ENCODE data around the gene SLC38A1. TPM values are rescaled to one million over a fixed set of nuclear protein-coding genes. Genes with fewer than 3 reads are reported as not detected.

The SLC38A1 gene
- total RNA-seq, 1 donor from 2014 or later = 44.7 TPM

DNA sequence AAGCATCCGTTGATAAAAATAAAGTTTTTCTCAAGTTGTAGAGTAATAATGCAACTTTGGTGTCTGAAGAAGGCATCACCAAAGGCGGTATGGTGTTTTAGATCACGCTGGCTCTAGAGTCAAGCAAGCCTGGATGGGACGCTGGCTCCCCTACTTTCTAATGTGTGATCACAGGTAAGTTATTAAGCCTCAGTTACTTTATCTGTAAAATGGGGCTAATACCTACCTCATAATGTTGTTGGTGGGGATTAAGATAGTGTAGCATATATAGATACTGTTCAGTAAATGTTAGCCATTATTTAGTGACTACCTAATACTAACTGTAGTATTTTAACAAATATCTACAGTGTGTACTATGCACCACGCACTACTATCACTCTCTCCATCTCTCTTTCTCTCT, 45.8 kb downstream of the SLC38A1 start:
- Histone ChIP-seq H3K27ac (no peak overlapping the region), H3K4me3 (no peak overlapping the region), H3K9me3 (no peaks in the 10 kb centered on the region), H3K27me3 (no peaks in the 10 kb centered on the region), H3K36me3 (no peaks in the 10 kb centered on the region), H3K4me1 (peaks cover 21% of the 10 kb centered on the region)
- no peak for TF ChIP-seq POLR2A (IDR thresholded peaks at IDR 0.05)
- TF ChIP-seq CTCF (IDR thresholded peaks at IDR 0.05) = no peak
- no peak for TF ChIP-seq POLR2AphosphoS5 (IDR thresholded peaks at IDR 0.05; ENCODE audit: insufficient read depth in 1 of 2, low read depth in 1 of 2)
- intact Hi-C loops (cut with DNase I) = no loop called here
- no peak for DNase-seq (ENCODE audit: extremely low spot score in 2 of 2)

- intact Hi-C loops (cut with DNase I) = no loop called here
- H3K27ac ChIP-seq = no peak overlapping the region
Measured at GRCh38 chr12:46222636-46223035, 46.2 kb downstream of the SLC38A1 start.

DNA sequence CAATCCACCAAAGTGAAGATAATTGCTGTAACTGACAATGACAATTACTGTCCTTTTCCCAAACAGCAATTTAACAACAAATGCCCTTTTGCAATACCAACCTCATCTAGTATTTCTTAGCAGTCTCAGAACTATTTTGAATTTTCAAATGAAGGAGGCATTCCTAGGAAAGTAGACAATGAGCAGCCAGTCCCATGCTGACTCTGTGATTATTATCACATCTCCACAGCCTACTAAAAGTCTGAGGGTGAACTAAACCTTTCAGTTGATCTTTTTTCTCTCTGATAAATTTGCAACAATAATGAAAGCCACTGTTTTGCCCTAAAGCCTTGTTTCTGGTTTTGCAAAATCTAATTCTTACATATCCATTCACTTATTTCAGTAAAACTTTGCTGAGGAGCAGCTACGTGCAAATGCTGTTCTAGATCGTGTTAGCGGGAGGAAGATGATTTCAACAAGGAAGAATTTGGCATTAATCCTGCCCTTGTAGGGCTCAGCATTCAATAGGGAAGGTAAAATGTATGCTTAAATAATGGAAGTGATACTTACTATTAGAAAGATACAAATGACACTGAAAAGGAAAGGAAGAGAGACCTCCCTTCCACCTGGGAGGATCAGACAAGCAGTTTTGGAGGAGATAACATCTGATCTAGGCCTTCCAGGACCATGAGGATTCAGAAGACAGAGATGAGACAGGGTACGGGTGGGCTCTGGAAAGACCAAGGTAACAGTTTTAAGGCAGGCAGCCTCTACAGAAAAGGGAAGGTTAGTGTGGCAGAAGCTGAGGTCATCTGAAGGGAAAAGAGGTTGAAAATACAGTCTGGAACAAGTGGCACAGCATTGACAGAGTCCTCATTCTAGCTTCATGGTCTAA, 47.4 kb downstream of the SLC38A1 start:
- Histone ChIP-seq H3K27ac (no peak overlapping the region), H3K9me3 (no peaks in the 10 kb centered on the region), H3K27me3 (no peaks in the 10 kb centered on the region), H3K36me3 (no peaks in the 10 kb centered on the region), H3K4me3 (no peak overlapping the region), H3K4me1 (peaks cover 21% of the 10 kb centered on the region)
- intact Hi-C loops (cut with DNase I) = no loop called here
- TF ChIP-seq CTCF (IDR thresholded peaks at IDR 0.05) (no peak), POLR2AphosphoS5 (IDR thresholded peaks at IDR 0.05; ENCODE audit: insufficient read depth in 1 of 2, low read depth in 1 of 2) (no peak), POLR2A (IDR thresholded peaks at IDR 0.05) (no peak)
- no peak for DNase-seq (ENCODE audit: extremely low spot score in 2 of 2)

More at GRCh38 chr12:46222636-46223035, 46.2 kb downstream of the SLC38A1 start:
- Histone ChIP-seq H3K9me3 (no peaks in the 10 kb centered on the region), H3K4me3 (no peak overlapping the region), H3K36me3 (no peaks in the 10 kb centered on the region), H3K4me1 (peaks cover 21% of the 10 kb centered on the region), H3K27me3 (no peaks in the 10 kb centered on the region)
- TF ChIP-seq CTCF (IDR thresholded peaks at IDR 0.05) = no peak
- TF ChIP-seq POLR2AphosphoS5 (IDR thresholded peaks at IDR 0.05; ENCODE audit: insufficient read depth in 1 of 2, low read depth in 1 of 2) = no peak
- no peak for TF ChIP-seq POLR2A (IDR thresholded peaks at IDR 0.05)
- DNase-seq (ENCODE audit: extremely low spot score in 2 of 2) = no peak

DNA sequence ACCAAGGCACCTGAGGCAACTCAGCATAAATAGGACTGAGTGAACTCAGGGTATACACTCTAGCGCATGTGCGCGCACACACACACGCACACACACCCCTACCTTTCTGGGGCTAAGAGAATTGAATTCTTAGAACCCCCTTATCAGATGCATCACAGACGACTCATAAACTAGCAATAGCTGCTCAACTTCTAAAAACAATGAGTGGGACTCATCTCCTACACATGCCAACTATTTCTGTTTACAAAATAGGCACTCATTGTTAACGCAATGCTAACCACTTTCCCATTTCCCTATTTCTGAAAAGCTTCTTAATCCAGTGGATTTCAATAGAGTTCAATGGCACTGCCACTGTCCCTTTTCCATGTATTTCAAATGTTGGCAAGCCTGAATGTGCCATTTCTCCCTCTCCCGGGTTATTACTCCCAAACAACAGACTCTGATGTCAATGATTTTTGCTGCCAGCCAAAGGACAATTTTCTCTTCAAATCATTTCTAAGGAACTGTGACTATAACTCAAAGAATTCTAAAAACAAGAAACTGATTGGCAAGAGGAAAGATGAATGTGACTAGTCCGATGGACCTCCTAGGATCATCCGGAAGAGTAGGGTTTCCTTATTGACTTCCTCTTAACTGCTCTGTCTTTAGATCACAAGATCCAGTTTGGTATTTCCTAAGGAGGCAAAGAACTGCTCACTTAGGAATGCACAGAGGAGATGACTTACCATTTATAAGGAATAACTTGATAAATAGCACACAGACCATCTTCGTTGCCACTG, 48.8 kb downstream of the SLC38A1 start:
- H3K27ac ChIP-seq = no peak overlapping the region
- DNase-seq (ENCODE audit: extremely low spot score in 2 of 2) = no peak
- no peaks in the 10 kb centered on the region for H3K36me3 ChIP-seq
- H3K4me1 ChIP-seq = peaks cover 21% of the 10 kb centered on the region
- H3K4me3 ChIP-seq = no peak overlapping the region
- intact Hi-C loops (cut with DNase I) = no loop called here
- H3K9me3 ChIP-seq = no peaks in the 10 kb centered on the region
- H3K27me3 ChIP-seq = no peaks in the 10 kb centered on the region
- TF ChIP-seq POLR2AphosphoS5 (IDR thresholded peaks at IDR 0.05; ENCODE audit: insufficient read depth in 1 of 2, low read depth in 1 of 2) (no peak), CTCF (IDR thresholded peaks at IDR 0.05) (no peak), POLR2A (IDR thresholded peaks at IDR 0.05) (no peak)

Measured in vagina (tissue), 2 donors.